CD4-positive, CD25-positive, alpha-beta regulatory T cell (primary cell): ENCODE data around the gene OTULINL. TPM values are rescaled to one million over a fixed set of nuclear protein-coding genes. Genes with fewer than 3 reads are reported as not detected.

Experiments used
- ATAC-seq, 2 donors: fragments of 150-1000 bp; cut with Tn5 transposase; one replicate each; pipeline ENCODE4 v1.10.0; 2021; ENCODE audit warnings: low read depth in 2 of 2, moderate number of reproducible peaks in 2 of 2, moderate library complexity in 1 of 2
- DNase-seq, 3 donors: peaks; one replicate each; pipeline versions ENCODE4 v3.0.0 to v3.0.0-alpha.2; 2012 to 2022; ENCODE audit warnings: mixed read lengths in 1 of 3
- H3K27ac ChIP-seq: one replicate; pipeline ENCODE4 v1.7.0; 2013; ENCODE audit warnings: mild to moderate bottlenecking, low read length; ENCODE audit not compliant: insufficient read depth, poor library complexity, severe bottlenecking
- H3K27me3 ChIP-seq: one replicate; pipeline ENCODE4 v1.7.0; 2013; ENCODE audit warnings: low read length; ENCODE audit not compliant: control insufficient read depth, insufficient read depth
- H3K36me3 ChIP-seq: one replicate; pipeline ENCODE4 v1.7.0; 2013; ENCODE audit warnings: mild to moderate bottlenecking, low read length, moderate library complexity; ENCODE audit not compliant: control insufficient read depth, insufficient read depth
- H3K4me1 ChIP-seq: 2 replicates; pipeline ENCODE4 v1.7.0; 2013; ENCODE audit warnings: mild to moderate bottlenecking, low read length; ENCODE audit not compliant: insufficient read depth, control insufficient read depth, poor library complexity, severe bottlenecking
- H3K4me3 ChIP-seq: one replicate; pipeline ENCODE4 v1.7.0; 2013; ENCODE audit warnings: low read depth, mild to moderate bottlenecking, low read length, moderate library complexity
- H3K9me3 ChIP-seq, 2 experiments: 1 replicate in 1 of 2; 2 replicates in 1 of 2; pipeline ENCODE4 v1.7.0; 2013; ENCODE audit warnings: low read length in 2 of 2, mild to moderate bottlenecking in 1 of 2, moderate library complexity in 1 of 2; ENCODE audit not compliant: control insufficient read depth in 2 of 2
- H3K27ac Mint-ChIP-seq, 3 donors: one replicate each; pipeline ENCODE4 v1.8.0; 2020 to 2022; ENCODE audit warnings: mild to moderate bottlenecking in 3 of 3, mixed read lengths in 3 of 3, moderate library complexity in 2 of 3
- H3K27me3 Mint-ChIP-seq: one replicate; pipeline ENCODE4 v1.8.0; 2022; ENCODE audit warnings: mild to moderate bottlenecking, mixed read lengths
- H3K36me3 Mint-ChIP-seq: one replicate; pipeline ENCODE4 v1.8.0; 2020; ENCODE audit warnings: mixed read lengths
- H3K4me1 Mint-ChIP-seq, 4 donors: one replicate each; pipeline ENCODE4 v1.8.0; 2020 to 2022; ENCODE audit warnings: mixed read lengths in 4 of 4, mild to moderate bottlenecking in 1 of 4
- H3K4me3 Mint-ChIP-seq, 4 donors: one replicate each; pipeline ENCODE4 v1.8.0; 2020 to 2022; ENCODE audit warnings: mild to moderate bottlenecking in 4 of 4, mixed read lengths in 4 of 4, moderate library complexity in 3 of 4
- H3K9me3 Mint-ChIP-seq, 7 donors: one replicate each; pipeline ENCODE4 v1.8.0; 2020 to 2022; ENCODE audit warnings: mixed read lengths in 7 of 7, mild to moderate bottlenecking in 3 of 7, moderate library complexity in 2 of 7
- polyA plus RNA-seq, 4 donors: library from polyadenylated mRNA; unstranded; fragments of 300-500 nt; fragmentation: Illumina TruSeq; gene quantifications; one replicate each; pipeline ENCODE4 v1.2.3, GENCODE V29; 2021
- total RNA-seq: library from RNA; stranded (reverse); gene quantifications from one replicate; pipeline ENCODE4 v1.2.3, GENCODE V29; 2022

Gene OTULINL
- total and polyA plus RNA-seq, 5 donors from 2014 or later = 41.5 to 69.4 (median 49.9) TPM

DNA sequence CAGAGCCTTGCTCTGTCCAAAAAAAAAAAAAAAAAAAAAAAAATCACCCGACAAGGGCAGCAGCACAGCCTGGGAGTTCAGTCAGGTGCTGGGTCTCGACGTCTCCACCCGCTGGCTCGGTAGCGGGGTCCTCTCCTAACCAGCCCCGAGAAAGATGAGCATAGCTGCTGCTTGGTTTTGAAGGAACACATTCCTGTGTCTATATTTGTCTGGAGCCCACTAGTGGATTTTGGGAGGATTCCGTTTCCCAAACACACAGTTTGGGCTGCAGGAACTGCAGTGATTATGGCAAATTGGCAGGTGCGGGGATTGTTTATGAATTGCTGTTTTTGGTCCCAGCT, 1.2 kb downstream of the OTULINL start:
- no peaks in the 10 kb centered on the region for H3K9me3 Mint-ChIP-seq
- peaks cover 23 to 59% (median 47%) of the 10 kb centered on the region in 4 donors for H3K4me1 Mint-ChIP-seq
- no peaks in the 10 kb centered on the region for H3K9me3 ChIP-seq
- H3K4me1 ChIP-seq = peaks cover 50% of the 10 kb centered on the region
- no peaks in the 10 kb centered on the region for H3K27me3 ChIP-seq
- ATAC-seq (no peak), DNase-seq (no peak)
- peaks cover 11% of the 10 kb centered on the region for H3K27me3 Mint-ChIP-seq
- peak overlapping the region; percentile 56 to 93 (median 85) for H3K27ac Mint-ChIP-seq
- peak overlapping the region; percentile 83 for H3K27ac ChIP-seq
- H3K4me3 Mint-ChIP-seq = peak overlapping the region; percentile 91 to 97 (median 94)
- H3K36me3 Mint-ChIP-seq = peaks cover 3% of the 10 kb centered on the region
- H3K36me3 ChIP-seq = no peaks in the 10 kb centered on the region
- H3K4me3 ChIP-seq = peak overlapping the region; percentile 77

DNA sequence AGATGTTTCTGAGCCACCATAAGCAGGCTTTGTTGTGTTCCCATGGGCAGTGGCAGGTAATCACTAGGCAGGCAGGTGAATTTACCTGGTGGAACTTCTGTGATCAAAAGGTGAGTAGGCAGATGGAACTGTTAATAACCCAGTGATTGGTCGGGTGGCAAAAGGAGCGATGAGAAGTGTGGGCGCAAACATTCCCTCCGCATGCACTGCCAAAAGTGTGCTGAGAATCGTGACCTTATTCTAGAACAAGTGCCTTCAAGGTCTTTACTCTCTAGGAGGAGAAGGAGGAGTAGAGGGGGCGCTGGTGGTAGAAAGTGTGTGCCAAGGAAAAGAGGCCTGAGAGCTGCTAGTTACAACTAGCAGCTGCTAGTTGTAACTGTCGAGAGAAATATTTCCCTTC, 3.3 kb downstream of the OTULINL start:
- peaks cover 7% of the 10 kb centered on the region for H3K27me3 Mint-ChIP-seq
- H3K4me1 Mint-ChIP-seq = peaks cover 28 to 80% (median 63%) of the 10 kb centered on the region in 4 donors
- no peak for DNase-seq
- H3K27ac ChIP-seq = no peak overlapping the region
- H3K9me3 Mint-ChIP-seq = no peaks in the 10 kb centered on the region
- no peaks in the 10 kb centered on the region for H3K36me3 ChIP-seq
- no peaks in the 10 kb centered on the region for H3K27me3 ChIP-seq
- peak overlapping the region; percentile 77 for H3K4me3 ChIP-seq
- no peak for ATAC-seq
- peak overlapping the region; percentile 91 to 97 (median 94) for H3K4me3 Mint-ChIP-seq
- H3K4me1 ChIP-seq = peaks cover 50% of the 10 kb centered on the region
- H3K9me3 ChIP-seq = no peaks in the 10 kb centered on the region
- peak overlapping the region; percentile 51 to 85 (median 79) for H3K27ac Mint-ChIP-seq
- peaks cover 3% of the 10 kb centered on the region for H3K36me3 Mint-ChIP-seq

DNA sequence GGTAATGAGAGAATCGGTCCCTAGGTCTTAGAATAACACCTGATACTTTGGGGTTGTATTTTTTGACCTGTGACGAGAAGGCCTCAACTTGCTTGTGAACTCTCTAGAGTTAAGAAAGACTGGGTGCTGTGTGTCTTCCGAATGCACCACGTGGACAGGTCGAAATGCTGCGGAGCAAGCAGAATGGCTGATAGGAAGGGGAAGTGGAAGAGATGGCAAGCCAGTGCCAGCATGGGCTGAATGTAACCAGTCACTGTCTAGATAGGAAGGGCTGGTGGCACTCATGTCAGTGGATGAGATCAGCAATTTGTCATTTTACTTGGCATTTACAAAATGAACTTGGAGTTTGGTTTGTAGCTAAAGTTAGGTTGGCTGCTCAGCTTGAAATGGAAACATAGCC, 5.6 kb downstream of the OTULINL start:
- H3K27me3 ChIP-seq = no peaks in the 10 kb centered on the region
- Mint-ChIP-seq H3K27me3 (peaks cover 4% of the 10 kb centered on the region), H3K9me3 (no peaks in the 10 kb centered on the region), H3K27ac (peak overlapping the region; percentile 10 to 94 (median 68)), H3K36me3 (peaks cover 3% of the 10 kb centered on the region), H3K4me3 (peak overlapping the region in 2 of 4 donors; percentile 8 to 42), H3K4me1 (peaks cover 21 to 95% (median 74%) of the 10 kb centered on the region in 4 donors)
- H3K9me3 ChIP-seq = no peaks in the 10 kb centered on the region
- ATAC-seq (no peak), DNase-seq (no peak)
- H3K36me3 ChIP-seq = peaks cover 2% of the 10 kb centered on the region
- H3K4me1 ChIP-seq = peaks cover 65% of the 10 kb centered on the region
- no peak overlapping the region for H3K4me3 ChIP-seq
- no peak overlapping the region for H3K27ac ChIP-seq

DNA sequence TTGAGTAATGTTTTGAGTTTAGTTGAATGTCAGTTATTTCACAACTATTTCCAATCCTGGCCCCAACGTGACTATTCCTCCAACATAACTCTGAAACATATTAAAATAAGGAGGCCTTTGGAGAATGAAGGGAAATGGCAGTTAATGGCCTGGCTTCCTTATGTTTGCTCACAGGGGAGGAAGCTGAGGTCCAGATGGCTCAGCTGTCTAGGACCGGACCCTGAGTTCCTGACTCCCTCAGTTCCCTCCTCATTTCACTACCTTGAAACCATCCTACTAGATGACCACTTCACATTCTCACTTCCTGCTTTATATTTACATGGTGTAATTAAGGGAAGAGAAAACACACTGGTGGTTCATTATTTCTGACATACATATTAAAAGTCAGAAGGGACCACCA, 6.6 kb downstream of the OTULINL start:
- Histone ChIP-seq H3K9me3 (no peaks in the 10 kb centered on the region), H3K4me3 (no peak overlapping the region), H3K4me1 (peaks cover 66% of the 10 kb centered on the region), H3K27me3 (no peaks in the 10 kb centered on the region), H3K36me3 (peaks cover 2% of the 10 kb centered on the region), H3K27ac (no peak overlapping the region)
- peaks cover 3% of the 10 kb centered on the region for H3K36me3 Mint-ChIP-seq
- H3K27ac Mint-ChIP-seq = peak overlapping the region; percentile 43 to 68 (median 68)
- DNase-seq (no peak), ATAC-seq (no peak)
- H3K4me1 Mint-ChIP-seq = peaks cover 25 to 97% (median 80%) of the 10 kb centered on the region in 4 donors
- H3K9me3 Mint-ChIP-seq = no peaks in the 10 kb centered on the region
- H3K4me3 Mint-ChIP-seq = peak overlapping the region in 1 of 4 donors; percentile 8
- H3K27me3 Mint-ChIP-seq = peaks cover 4% of the 10 kb centered on the region

DNA sequence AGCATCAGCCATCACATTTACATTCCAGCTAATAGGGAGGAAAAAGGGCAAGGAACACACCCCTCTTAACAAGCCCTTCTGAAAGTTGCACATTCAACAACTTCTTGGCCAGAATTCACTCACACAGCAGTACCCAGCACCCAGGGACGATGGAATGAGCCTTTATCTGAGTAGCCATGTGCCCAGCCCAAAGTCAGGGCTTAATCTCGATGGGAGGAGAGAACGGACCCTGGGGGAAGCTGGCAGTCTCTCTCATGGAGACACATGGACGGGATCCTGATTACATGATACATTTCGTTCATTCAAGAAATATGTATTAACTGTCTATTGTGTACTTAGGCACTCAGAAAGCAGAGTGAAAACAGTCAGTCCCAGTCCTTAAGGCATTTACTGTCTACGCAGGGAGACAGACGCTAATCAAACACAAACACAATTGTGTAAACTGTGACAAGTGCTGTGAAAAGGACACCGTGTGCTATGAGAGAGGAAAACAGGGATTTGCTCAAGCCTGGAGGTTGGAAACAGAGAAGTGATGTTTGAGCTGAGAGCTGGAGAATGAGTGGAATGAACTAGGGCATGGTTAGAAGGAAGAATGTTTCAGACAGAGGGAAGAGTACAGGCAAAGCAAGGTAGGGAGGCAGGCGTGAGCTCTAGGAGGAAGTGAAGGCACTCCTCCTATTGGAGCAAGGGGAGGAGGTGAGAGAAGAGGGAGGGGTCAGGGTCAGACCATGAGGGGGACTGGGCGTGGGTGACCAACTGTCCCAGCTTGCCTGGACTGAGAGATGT, 7.4 kb downstream of the OTULINL start:
- Mint-ChIP-seq H3K4me1 (peaks cover 32 to 97% (median 80%) of the 10 kb centered on the region in 4 donors), H3K27ac (peak overlapping the region; percentile 34 to 92 (median 90)), H3K36me3 (peaks cover 5% of the 10 kb centered on the region), H3K4me3 (no peak overlapping the region), H3K9me3 (no peaks in the 10 kb centered on the region), H3K27me3 (peaks cover 4% of the 10 kb centered on the region)
- no peaks in the 10 kb centered on the region for H3K9me3 ChIP-seq
- ATAC-seq (no peak), DNase-seq (no peak)
- no peak overlapping the region for H3K4me3 ChIP-seq
- H3K4me1 ChIP-seq = peaks cover 66% of the 10 kb centered on the region
- H3K36me3 ChIP-seq = peaks cover 2% of the 10 kb centered on the region
- no peaks in the 10 kb centered on the region for H3K27me3 ChIP-seq
- H3K27ac ChIP-seq = no peak overlapping the region

DNA sequence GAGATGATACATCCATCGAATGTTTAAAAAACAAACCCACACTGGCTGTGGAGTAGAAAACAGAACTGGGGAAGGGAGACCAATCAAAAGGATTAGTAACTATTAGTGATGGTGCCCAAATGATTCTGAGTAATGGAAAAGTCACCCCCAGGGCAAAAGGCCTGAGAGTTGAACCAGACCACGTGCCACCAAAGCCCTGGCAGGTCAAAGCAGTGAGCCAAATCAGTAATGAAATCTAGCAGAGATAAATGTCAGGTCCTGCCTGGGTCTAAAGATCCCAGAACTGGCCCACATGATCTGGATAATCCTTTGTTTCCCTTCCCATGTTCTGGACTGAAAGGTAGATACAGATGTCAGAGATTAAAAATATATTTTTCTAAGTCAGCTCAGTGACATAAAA, 9.4 kb downstream of the OTULINL start:
- peak overlapping the region; percentile 31 for H3K4me3 ChIP-seq
- peaks cover 2% of the 10 kb centered on the region for H3K36me3 ChIP-seq
- H3K9me3 ChIP-seq = no peaks in the 10 kb centered on the region
- peaks cover 3% of the 10 kb centered on the region for H3K36me3 Mint-ChIP-seq
- peak overlapping the region in 2 of 4 donors; percentile 16 to 42 for H3K4me3 Mint-ChIP-seq
- H3K9me3 Mint-ChIP-seq = no peaks in the 10 kb centered on the region
- no peak for ATAC-seq
- DNase-seq = no peak
- H3K27me3 ChIP-seq = no peaks in the 10 kb centered on the region
- peaks cover 32 to 98% (median 84%) of the 10 kb centered on the region in 4 donors for H3K4me1 Mint-ChIP-seq
- H3K27ac ChIP-seq = no peak overlapping the region
- H3K27ac Mint-ChIP-seq = peak overlapping the region; percentile 84 to 100 (median 90)
- peaks cover 66% of the 10 kb centered on the region for H3K4me1 ChIP-seq
- H3K27me3 Mint-ChIP-seq = peaks cover 4% of the 10 kb centered on the region

DNA sequence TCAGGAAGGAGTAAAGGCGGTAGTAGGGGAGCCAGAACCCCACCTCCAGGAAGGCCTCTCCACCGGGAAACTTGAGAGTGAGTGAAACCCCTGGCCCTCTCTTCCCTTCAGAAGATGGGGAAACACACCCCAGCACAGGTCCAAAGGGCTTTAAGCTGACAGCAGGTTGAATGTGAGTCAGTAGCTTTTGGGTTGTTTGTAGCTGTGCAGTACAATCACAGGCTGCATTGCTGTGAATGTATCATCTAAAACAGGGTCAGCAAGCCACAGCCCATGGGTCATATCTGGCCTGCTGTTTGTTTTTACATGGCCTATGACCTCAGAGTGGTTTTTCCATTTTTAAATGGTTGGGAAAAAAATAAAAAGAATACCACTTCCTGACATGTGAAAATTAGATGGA, 10.0 kb downstream of the OTULINL start:
- Mint-ChIP-seq H3K27me3 (peaks cover 4% of the 10 kb centered on the region), H3K4me3 (peak overlapping the region in 3 of 4 donors; percentile 13 to 21 (median 16)), H3K27ac (peak overlapping the region; percentile 90 to 100 (median 95)), H3K9me3 (no peaks in the 10 kb centered on the region), H3K36me3 (peaks cover 7% of the 10 kb centered on the region), H3K4me1 (peaks cover 26 to 98% (median 84%) of the 10 kb centered on the region in 4 donors)
- no peak overlapping the region for H3K4me3 ChIP-seq
- peaks cover 2% of the 10 kb centered on the region for H3K36me3 ChIP-seq
- peak overlapping the region; percentile 52 for H3K27ac ChIP-seq
- no peak for DNase-seq
- no peak for ATAC-seq
- no peaks in the 10 kb centered on the region for H3K27me3 ChIP-seq
- no peaks in the 10 kb centered on the region for H3K9me3 ChIP-seq
- peaks cover 66% of the 10 kb centered on the region for H3K4me1 ChIP-seq
